Measurements from ENCODE around the gene FBLN5. TPM values are rescaled to one million over a fixed set of nuclear protein-coding genes. Genes with fewer than 3 reads are reported as not detected.

The FBLN5 gene
- total RNA-seq, 1 experiment from 2014 or later: 0.23 TPM

- ChIA-PET CTCF (no interaction called here), POLR2A (no interaction called here)
- ATAC-seq (no peak), DNase-seq (ENCODE audit: low read depth, low spot score) (no peak)
- Histone ChIP-seq H3K4me3 (ENCODE audit: low read depth in 2 of 2, low read length in 2 of 2) (no peak overlapping the region), H3K36me3 (ENCODE audit: control insufficient read depth, insufficient read depth, low read length) (no peaks in the 10 kb centered on the region), H3K4me1 (ENCODE audit: control insufficient read depth, insufficient read depth, low read length) (no peaks in the 10 kb centered on the region), H3K9me3 (ENCODE audit: control insufficient read depth, insufficient read depth, low read depth, low read length) (no peaks in the 10 kb centered on the region), H3K27ac (ENCODE audit: low read length) (no peak overlapping the region), H3K27me3 (ENCODE audit: control insufficient read depth, insufficient read depth, low read length) (no peaks in the 10 kb centered on the region)
- in situ Hi-C loops (cut with HindIII; ENCODE audit: low pct_unique_long_range_greater_than_20kb, low sequenced_read_pairs) (no loop called here), intact Hi-C loops (cut with micrococcal nuclease; ENCODE audit: unreplicated experiment) (no loop called here)
- BruUV-seq (replicated peaks): no TSS peak
- TF ChIP-seq REST (IDR thresholded peaks at IDR 0.05; ENCODE audit: insufficient read depth in 1 of 2, low read depth in 2 of 2, low read length in 1 of 2) (no peak), TCF7L2 (IDR thresholded peaks at IDR 0.05; ENCODE audit: low read depth, low read length) (no peak), POLR2AphosphoS5 (IDR thresholded peaks at IDR 0.05; ENCODE audit: low read depth, low read length) (no peak), SIN3A (IDR thresholded peaks at IDR 0.05; ENCODE audit: borderline replicate concordance, insufficient read depth, low read depth, low read length) (no peak)
- TF ChIP-seq, protein P1, sequence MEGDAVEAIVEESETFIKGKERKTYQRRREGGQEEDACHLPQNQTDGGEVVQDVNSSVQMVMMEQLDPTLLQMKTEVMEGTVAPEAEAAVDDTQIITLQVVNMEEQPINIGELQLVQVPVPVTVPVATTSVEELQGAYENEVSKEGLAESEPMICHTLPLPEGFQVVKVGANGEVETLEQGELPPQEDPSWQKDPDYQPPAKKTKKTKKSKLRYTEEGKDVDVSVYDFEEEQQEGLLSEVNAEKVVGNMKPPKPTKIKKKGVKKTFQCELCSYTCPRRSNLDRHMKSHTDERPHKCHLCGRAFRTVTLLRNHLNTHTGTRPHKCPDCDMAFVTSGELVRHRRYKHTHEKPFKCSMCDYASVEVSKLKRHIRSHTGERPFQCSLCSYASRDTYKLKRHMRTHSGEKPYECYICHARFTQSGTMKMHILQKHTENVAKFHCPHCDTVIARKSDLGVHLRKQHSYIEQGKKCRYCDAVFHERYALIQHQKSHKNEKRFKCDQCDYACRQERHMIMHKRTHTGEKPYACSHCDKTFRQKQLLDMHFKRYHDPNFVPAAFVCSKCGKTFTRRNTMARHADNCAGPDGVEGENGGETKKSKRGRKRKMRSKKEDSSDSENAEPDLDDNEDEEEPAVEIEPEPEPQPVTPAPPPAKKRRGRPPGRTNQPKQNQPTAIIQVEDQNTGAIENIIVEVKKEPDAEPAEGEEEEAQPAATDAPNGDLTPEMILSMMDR (IDR thresholded peaks at IDR 0.05): no peak
Measured at GRCh38 chr14:91882776-91883175, 64.7 kb downstream of the FBLN5 start.

DNA sequence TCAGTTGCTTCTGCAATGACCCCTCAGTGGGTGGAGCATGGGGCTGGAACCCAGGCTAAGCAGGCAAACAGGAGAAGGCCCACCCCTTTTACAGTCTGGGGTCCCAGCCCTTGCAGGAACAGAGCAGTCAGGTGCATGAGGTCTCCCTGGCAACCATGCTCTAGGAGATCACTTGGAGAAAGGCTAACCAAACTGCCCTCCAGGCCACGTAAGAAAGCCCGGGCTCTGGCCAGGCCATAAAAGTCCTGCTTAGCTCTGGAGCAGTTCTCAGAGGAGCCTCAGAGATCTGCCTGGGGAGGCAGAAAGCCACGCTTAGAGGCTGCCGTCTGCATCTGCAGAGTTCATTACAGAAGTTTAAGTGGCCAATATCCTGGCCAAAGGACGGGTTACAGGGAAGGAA, 65.1 kb downstream of the FBLN5 start:
- POLR2A ChIA-PET: no interaction called here

More for the DNA sequence above, 65.1 kb downstream of the FBLN5 start:
- no TSS peak for BruUV-seq (replicated peaks)
- DNase-seq (ENCODE audit: low read depth, low spot score): no peak
- Histone ChIP-seq H3K27me3 (ENCODE audit: control insufficient read depth, insufficient read depth, low read length) (no peaks in the 10 kb centered on the region), H3K27ac (ENCODE audit: low read length) (no peak overlapping the region), H3K4me3 (ENCODE audit: low read depth in 2 of 2, low read length in 2 of 2) (no peak overlapping the region), H3K36me3 (ENCODE audit: control insufficient read depth, insufficient read depth, low read length) (no peaks in the 10 kb centered on the region), H3K9me3 (ENCODE audit: control insufficient read depth, insufficient read depth, low read depth, low read length) (no peaks in the 10 kb centered on the region), H3K4me1 (ENCODE audit: control insufficient read depth, insufficient read depth, low read length) (no peaks in the 10 kb centered on the region)
- intact Hi-C loops (cut with micrococcal nuclease; ENCODE audit: unreplicated experiment): no loop called here
- no peak for TF ChIP-seq SIN3A (IDR thresholded peaks at IDR 0.05; ENCODE audit: borderline replicate concordance, insufficient read depth, low read depth, low read length)
- TF ChIP-seq POLR2AphosphoS5 (IDR thresholded peaks at IDR 0.05; ENCODE audit: low read depth, low read length): no peak
- TF ChIP-seq TCF7L2 (IDR thresholded peaks at IDR 0.05; ENCODE audit: low read depth, low read length): no peak
- no peak for TF ChIP-seq REST (IDR thresholded peaks at IDR 0.05; ENCODE audit: insufficient read depth in 1 of 2, low read depth in 2 of 2, low read length in 1 of 2)
- TF ChIP-seq, protein P1 (IDR thresholded peaks at IDR 0.05): no peak
- ATAC-seq: no peak
- in situ Hi-C loops (cut with HindIII; ENCODE audit: low pct_unique_long_range_greater_than_20kb, low sequenced_read_pairs): no loop called here
- CTCF ChIA-PET: no interaction called here

All from Panc1 (cell line).